SK-N-SH treated with all-trans-retinoic acid at 6 μM for 48 hours (cell line): ENCODE data around the gene PDGFRA.

Experiments
- CSDC2 ChIP-seq: fragments of 250-450 bp; sonication (Bioruptor Pico); IDR thresholded peaks from 2 replicates; pipeline ENCODE4 v1.5.0; 2020; ENCODE audit warnings: mild to moderate bottlenecking, moderate library complexity
- RARB ChIP-seq: fragments of 250-450 bp; sonication (Bioruptor Pico); IDR thresholded peaks from 2 replicates; pipeline ENCODE4 v1.8.0; 2021; ENCODE audit warnings: mild to moderate bottlenecking, moderate library complexity
- SNAI2 ChIP-seq: fragments of 250-450 bp; sonication (Bioruptor Pico); IDR thresholded peaks from 2 replicates; pipeline ENCODE4 v1.5.0; 2020; ENCODE audit warnings: mild to moderate bottlenecking, moderate library complexity
- TCF4 ChIP-seq: fragments of 250-450 bp; sonication (Bioruptor Pico); IDR thresholded peaks from 2 replicates; pipeline ENCODE4 v1.8.0; 2021; ENCODE audit warnings: mild to moderate bottlenecking, moderate library complexity, borderline replicate concordance
- ZC3H10 ChIP-seq: fragments of 250-450 bp; sonication (Bioruptor Pico); IDR thresholded peaks from 2 replicates; pipeline ENCODE4 v1.5.1; 2021; ENCODE audit warnings: mild to moderate bottlenecking, moderate library complexity
- ZFP30 ChIP-seq: fragments of 450-650 bp; formaldehyde crosslinking; IDR thresholded peaks from 2 replicates; pipeline ENCODE4 v1.5.0; 2022; ENCODE audit warnings: mild to moderate bottlenecking, moderate library complexity
- TF ChIP-seq, protein P1 (sequence below): fragments of 250-450 bp; sonication (Bioruptor Pico); IDR thresholded peaks from 2 replicates; pipeline ENCODE4 v1.5.1; 2020; ENCODE audit warnings: low read depth, mild to moderate bottlenecking, moderate library complexity
- TF ChIP-seq, protein P2 (sequence below): fragments of 250-450 bp; sonication (Bioruptor Pico); IDR thresholded peaks from 2 replicates; pipeline ENCODE4 v1.8.0; 2021; ENCODE audit warnings: low read depth, mild to moderate bottlenecking, moderate library complexity, borderline replicate concordance
- TF ChIP-seq, protein P3 (sequence below): fragments of 250-450 bp; sonication (Bioruptor Pico); IDR thresholded peaks from 2 replicates; pipeline ENCODE4 v1.5.0; 2020; ENCODE audit warnings: mild to moderate bottlenecking, moderate library complexity
- TF ChIP-seq, protein P4 (sequence below): fragments of 250-450 bp; sonication (Bioruptor Pico); IDR thresholded peaks from 2 replicates; pipeline ENCODE4 v1.8.0; 2020; ENCODE audit warnings: mild to moderate bottlenecking, moderate library complexity, borderline replicate concordance
- TF ChIP-seq, protein P5 (sequence below): fragments of 250-450 bp; sonication (Bioruptor Pico); IDR thresholded peaks from 2 replicates; pipeline ENCODE4 v1.5.1; 2021; ENCODE audit warnings: mild to moderate bottlenecking, moderate library complexity

DNA sequence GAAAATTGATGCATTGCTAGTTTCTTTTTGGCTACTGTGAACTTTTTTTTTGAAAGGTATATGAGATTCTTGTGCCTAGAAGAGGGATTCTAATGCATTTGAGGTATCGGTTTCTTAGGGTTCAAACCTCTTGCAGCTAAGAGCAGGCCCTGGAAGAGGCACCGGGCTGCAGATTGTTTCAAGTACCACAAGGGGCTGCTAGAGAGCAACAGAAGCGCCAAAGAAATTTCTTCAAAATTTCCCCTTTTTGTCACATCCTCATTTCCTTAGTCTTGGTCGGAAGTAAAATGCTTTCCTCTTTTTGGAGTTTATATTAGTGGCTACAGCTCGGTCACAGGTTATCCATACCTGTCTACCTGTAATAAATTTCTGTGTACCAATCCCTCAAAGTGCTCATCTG is 89.8 kb downstream of the PDGFRA start:
- TF ChIP-seq CSDC2 (no peak), ZFP30 (CRISPR knock-in tag) (no peak), SNAI2 (CRISPR knock-in tag) (no peak), RARB (CRISPR knock-in tag) (no peak), ZC3H10 (CRISPR knock-in tag) (no peak), TCF4 (no peak)
- TF ChIP-seq, protein P1, sequence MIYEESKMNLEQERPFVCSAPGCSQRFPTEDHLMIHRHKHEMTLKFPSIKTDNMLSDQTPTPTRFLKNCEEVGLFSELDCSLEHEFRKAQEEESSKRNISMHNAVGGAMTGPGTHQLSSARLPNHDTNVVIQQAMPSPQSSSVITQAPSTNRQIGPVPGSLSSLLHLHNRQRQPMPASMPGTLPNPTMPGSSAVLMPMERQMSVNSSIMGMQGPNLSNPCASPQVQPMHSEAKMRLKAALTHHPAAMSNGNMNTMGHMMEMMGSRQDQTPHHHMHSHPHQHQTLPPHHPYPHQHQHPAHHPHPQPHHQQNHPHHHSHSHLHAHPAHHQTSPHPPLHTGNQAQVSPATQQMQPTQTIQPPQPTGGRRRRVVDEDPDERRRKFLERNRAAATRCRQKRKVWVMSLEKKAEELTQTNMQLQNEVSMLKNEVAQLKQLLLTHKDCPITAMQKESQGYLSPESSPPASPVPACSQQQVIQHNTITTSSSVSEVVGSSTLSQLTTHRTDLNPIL (CRISPR knock-in tag): no peak
- TF ChIP-seq, protein P2, sequence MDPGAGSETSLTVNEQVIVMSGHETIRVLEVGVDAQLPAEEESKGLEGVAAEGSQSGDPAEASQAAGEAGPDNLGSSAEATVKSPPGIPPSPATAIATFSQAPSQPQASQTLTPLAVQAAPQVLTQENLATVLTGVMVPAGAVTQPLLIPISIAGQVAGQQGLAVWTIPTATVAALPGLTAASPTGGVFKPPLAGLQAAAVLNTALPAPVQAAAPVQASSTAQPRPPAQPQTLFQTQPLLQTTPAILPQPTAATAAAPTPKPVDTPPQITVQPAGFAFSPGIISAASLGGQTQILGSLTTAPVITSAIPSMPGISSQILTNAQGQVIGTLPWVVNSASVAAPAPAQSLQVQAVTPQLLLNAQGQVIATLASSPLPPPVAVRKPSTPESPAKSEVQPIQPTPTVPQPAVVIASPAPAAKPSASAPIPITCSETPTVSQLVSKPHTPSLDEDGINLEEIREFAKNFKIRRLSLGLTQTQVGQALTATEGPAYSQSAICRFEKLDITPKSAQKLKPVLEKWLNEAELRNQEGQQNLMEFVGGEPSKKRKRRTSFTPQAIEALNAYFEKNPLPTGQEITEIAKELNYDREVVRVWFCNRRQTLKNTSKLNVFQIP (CRISPR knock-in tag): no peak
- TF ChIP-seq, protein P3, sequence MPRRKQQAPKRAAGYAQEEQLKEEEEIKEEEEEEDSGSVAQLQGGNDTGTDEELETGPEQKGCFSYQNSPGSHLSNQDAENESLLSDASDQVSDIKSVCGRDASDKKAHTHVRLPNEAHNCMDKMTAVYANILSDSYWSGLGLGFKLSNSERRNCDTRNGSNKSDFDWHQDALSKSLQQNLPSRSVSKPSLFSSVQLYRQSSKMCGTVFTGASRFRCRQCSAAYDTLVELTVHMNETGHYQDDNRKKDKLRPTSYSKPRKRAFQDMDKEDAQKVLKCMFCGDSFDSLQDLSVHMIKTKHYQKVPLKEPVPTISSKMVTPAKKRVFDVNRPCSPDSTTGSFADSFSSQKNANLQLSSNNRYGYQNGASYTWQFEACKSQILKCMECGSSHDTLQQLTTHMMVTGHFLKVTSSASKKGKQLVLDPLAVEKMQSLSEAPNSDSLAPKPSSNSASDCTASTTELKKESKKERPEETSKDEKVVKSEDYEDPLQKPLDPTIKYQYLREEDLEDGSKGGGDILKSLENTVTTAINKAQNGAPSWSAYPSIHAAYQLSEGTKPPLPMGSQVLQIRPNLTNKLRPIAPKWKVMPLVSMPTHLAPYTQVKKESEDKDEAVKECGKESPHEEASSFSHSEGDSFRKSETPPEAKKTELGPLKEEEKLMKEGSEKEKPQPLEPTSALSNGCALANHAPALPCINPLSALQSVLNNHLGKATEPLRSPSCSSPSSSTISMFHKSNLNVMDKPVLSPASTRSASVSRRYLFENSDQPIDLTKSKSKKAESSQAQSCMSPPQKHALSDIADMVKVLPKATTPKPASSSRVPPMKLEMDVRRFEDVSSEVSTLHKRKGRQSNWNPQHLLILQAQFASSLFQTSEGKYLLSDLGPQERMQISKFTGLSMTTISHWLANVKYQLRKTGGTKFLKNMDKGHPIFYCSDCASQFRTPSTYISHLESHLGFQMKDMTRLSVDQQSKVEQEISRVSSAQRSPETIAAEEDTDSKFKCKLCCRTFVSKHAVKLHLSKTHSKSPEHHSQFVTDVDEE (CRISPR knock-in tag): no peak
- TF ChIP-seq, protein P4, sequence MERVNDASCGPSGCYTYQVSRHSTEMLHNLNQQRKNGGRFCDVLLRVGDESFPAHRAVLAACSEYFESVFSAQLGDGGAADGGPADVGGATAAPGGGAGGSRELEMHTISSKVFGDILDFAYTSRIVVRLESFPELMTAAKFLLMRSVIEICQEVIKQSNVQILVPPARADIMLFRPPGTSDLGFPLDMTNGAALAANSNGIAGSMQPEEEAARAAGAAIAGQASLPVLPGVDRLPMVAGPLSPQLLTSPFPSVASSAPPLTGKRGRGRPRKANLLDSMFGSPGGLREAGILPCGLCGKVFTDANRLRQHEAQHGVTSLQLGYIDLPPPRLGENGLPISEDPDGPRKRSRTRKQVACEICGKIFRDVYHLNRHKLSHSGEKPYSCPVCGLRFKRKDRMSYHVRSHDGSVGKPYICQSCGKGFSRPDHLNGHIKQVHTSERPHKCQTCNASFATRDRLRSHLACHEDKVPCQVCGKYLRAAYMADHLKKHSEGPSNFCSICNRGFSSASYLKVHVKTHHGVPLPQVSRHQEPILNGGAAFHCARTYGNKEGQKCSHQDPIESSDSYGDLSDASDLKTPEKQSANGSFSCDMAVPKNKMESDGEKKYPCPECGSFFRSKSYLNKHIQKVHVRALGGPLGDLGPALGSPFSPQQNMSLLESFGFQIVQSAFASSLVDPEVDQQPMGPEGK (CRISPR knock-in tag): no peak
- TF ChIP-seq, protein P5, sequence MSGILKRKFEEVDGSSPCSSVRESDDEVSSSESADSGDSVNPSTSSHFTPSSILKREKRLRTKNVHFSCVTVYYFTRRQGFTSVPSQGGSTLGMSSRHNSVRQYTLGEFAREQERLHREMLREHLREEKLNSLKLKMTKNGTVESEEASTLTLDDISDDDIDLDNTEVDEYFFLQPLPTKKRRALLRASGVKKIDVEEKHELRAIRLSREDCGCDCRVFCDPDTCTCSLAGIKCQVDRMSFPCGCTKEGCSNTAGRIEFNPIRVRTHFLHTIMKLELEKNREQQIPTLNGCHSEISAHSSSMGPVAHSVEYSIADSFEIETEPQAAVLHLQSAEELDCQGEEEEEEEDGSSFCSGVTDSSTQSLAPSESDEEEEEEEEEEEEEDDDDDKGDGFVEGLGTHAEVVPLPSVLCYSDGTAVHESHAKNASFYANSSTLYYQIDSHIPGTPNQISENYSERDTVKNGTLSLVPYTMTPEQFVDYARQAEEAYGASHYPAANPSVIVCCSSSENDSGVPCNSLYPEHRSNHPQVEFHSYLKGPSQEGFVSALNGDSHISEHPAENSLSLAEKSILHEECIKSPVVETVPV (CRISPR knock-in tag): no peak
